NCI-H1105 treated with DMSO at 0.1 percent for 48 hours (cell line): ENCODE measurements around the gene TRAM2.

Experiments used
- DNase-seq: peaks from one replicate; lab custom pipeline; 2025; lab: John Stamatoyannopoulos, UW

Gene TRAM2

DNA sequence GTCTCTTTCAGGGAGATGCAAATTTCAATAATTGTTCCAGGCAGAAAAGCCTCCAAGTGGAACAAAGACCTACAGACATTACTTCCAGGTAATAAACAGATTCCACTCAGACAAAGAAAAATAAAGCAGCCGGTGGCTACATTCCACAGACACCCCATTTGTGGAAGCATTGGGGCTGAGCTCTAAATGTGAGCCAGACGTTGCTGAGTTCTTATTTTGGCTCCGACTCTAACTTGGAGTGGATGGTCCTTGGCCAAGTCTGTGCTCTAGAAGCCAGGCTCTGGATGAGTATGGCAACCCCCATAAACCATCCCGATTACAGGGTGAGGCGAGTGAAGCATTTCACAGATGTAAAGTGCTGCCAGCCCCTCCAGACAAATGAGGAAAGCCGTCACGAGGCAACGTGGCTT lies 6.6 kb downstream of the TRAM2 start:
- DNase-seq = peak; percentile 66

DNA sequence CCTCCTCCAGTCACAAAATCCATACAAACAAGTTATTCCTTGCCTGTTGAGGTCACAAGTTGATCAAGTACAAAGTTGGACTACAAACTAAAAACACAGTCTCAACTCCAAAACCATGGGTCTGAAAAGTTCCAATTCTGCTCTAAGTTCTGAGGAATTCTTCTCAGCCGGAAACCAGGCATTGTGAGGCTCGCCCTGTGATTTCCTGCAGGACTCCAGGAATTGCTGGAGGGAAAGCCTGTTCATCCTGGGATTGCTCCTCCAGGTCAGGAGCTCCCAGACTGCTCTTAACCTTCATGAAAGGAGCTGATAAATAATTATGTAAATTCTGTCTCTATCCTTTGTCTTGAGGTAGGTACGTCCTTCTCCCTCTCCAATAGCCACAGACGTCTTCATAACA lies 8.5 kb downstream of the TRAM2 start:
- no peak for DNase-seq

DNA sequence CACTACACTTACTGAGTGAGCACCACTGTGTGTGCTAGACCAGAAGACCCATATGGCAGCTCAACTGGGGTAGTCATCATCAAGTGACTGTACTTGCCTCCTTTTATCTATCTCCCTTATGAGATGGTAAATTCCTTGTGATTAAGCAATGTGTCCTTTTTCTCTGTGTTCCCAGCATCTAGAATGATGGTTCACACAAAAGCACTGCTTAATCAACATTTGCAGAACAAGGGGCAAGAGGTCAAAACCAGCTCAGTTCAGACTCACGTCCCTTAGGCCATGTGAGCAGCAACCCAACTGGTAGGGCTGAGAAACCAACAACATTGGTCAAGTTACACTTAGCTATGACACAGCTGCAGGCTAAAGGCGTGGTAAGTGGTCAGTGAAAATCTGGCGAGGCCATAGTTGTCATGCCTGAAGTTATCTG lies 10.0 kb downstream of the TRAM2 start:
- no peak for DNase-seq

DNA sequence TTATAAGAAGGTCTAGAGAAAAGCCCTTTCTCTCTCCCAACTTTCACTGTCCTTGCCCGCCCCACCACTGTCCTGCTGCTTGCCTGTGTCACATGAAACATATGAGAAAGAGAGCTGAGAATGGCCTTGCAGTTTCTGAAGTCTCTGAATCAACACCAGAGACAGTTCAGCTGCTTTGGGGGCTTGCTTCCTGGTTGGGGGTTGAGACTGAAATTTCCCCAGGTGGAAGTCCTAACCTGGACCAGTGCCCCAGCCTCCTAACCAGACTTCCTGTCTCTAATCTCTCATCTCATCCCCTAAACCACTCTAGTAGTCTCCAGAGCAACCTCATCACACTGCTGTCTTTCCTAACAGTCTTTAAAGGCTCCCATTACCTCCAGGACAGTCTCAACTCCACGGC lies 10.7 kb downstream of the TRAM2 start:
- no peak for DNase-seq

DNA sequence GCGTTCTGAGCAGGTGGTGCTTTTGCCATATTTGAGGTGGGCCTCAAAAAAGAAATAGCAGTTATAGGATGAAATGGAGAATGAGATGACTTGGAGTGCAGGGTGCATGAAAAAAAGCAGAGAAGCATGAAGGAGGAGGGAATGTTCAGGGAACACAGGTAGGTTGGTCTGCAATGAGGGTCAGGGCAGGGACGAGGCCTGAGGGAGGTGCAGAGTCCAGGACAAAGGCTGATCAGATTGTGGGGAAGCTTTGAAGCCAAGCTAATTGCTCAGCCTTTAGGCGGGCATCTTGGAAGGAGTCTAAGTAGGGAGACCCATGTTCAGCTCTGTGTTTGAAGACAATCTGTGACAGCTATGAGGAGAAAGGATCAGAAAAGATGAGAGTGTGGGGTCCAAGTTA lies 12.0 kb downstream of the TRAM2 start:
- no peak for DNase-seq

DNA sequence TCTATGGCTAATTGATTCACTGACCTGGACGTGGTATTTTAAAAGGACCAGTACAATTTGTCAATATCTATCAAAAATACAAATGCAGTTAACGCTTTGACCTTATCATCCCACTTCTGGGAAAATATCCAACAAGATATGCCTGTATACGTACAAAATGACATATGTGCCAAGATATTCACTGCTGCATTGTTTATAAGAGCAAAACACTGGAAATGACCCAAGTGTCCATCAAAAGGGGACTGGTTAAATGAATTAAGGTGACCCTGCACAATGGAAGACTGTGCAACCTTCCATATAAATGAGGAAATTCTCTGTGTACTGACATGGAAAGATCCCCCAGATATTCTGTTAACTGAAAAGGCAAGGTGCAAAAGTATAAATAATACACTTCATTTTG lies 13.9 kb downstream of the TRAM2 start:
- DNase-seq = no peak

DNA sequence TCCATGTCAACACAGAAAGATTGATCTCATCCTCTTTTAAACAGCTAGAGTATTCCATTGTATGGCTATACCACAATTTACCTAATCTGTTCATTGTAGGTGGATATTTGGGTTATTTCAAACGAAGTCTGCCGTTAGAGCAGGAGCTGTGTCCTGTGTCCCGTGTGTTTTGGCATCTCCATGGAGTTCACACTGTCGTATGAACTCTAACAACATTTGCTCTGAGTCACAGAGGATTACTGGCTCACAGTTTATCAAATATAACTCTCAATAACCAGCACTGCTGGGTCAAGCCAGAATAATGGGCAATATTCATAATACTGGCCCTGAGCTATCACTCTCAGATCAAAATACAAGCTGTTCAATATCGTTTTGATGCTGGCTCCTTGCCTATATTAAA lies 16.4 kb downstream of the TRAM2 start:
- DNase-seq = no peak

DNA sequence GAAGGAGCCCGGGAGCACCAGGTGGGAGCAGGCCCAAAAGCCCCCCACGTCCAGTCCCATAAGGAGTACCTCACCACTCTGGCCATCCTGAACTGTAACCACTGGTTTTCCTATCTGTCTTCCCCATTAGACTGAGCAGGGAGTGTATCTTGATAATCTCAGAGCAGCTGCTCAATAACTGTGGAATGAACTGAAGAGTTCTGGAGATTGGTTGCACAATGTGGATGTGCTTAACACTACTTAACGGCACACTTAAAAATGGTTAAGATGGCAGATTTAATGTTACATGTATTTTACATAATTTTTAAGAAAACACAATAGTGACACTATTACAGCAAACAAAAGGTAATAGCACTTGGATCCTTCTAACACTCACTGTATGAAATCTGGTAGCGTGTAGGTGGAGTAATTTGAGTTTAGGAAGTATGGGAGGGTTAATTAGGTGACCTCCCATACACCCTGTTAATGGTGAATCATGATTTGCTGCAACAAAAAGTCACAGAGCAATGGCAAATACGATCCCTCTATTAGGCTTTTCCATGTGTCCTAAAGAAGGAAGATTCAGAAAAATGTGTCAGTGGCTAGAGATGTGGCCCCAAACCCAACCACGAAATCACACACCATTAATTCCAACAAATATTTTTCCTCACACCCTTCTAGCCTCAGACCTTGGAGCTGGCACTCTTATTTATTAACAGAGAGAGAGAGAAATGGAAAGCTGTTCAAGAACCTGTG lies 18.4 kb downstream of the TRAM2 start:
- DNase-seq = no peak

DNA sequence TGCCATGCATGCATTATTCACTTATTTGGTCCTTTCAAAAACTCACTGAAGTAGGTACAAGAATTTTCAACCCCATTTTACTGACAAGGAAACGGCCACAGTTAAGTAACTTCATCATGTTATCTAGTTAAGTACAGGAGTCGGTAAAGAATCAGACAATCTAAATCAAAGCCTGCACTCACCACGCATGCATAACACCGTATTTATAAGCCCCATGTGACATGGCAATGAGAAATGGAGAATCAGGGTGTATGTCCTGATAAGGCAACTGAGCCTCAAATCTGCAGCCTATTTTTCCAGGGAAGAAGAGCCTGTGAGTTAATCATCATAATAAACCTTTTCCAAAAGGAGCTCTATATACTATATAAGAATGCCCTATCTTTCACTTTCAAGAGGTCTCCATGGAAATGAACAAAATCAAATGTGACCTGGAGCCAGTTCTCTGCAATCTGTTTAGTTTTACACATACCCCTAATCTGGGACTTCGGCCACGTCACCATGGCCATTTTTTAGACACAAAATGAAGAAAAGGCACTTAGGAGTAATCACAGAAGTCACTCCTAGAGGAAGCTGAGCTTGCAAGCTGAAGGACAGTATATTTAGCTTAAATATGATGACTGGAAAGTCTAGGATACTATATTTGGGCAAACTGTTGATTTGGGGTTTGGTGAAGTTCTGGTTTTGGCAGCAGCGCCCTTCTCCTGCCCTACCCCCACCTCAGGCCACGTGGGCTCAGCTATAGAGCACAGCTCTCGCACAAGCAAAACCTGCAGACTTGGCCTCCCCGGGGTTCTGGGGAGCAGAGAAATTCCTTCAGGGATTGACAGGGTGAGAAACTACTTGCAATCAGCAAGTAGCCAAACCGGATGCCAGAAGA lies 19.2 kb downstream of the TRAM2 start:
- no peak for DNase-seq

DNA sequence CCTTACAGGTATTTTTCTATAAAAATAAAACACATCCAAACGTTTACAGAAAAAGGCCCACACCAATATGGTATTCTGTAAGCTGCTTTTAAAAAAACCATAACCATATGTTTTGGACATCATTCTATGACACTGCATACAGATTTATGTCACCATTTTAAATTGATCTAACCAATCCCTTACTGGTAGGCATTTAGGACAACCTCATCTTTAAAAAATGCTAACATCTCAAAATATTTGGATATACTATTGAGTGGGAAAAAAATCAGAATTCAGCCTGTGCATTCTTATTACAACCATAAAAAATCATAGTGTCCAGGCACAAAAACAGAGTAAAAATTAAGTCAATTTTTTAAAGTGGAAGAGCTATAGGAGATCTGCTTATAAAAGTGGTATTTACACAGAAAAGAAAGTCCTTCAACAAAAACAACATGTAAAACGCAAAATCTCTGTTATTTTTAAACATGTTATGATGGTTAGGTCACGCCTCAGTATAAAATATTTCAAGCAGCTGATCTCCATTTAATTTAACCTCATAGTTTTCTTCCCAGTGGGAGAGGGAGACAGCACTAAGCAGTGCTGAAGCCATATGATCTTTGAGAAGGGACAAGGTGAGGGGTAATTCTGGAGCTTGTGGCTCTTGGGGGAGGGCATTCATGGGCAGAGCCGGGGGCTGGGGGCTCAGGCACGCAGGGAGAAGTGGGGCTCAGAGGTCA lies 21.2 kb downstream of the TRAM2 start:
- DNase-seq = no peak

DNA sequence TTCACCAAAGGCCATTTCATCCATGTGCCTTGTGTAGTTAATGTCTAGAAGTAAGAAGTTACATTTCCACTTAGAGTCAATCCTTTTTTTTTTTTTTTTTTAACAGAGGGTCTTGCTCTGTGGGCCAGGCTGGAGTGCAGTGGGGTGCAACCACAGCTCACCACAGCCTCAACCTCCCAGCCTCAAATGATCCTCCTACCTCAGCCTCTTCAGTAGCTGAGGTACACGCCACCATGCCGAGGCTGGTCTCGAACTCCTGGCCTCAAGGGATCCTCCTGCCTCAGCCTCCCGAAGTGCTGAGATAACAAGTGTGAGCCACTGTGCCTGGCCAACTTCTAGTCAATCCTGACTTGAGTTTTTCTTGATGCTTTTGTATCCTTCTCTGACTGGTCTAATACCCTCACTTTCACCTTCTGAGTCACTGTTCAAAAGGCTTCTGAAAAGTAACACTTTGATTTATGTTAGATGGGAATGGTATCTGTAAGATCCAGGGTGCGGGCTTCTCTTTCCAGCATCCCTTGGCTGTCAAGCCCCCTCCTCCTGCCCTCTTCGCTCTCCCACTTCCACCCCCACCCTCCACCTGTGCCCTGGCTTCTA lies 22.1 kb downstream of the TRAM2 start:
- DNase-seq = no peak

DNA sequence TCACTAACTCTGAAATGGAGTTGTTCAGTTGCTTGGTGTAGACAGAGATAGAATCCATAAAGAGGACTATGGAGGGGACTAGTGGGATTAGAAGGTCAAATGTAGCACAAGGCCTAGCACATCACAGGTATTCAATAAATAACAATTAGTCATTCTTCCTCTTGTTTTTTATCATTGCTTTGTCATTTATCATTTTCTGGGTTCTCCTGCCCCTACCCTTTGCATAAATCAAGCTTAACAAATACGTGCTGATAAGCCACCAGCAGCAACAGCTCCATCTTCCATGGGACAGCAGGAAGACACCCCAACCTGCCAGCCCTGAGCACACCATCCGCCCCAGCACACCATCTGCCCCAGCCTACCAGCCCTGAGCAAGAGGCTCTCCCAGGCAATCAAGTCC lies 23.1 kb downstream of the TRAM2 start:
- no peak for DNase-seq

DNA sequence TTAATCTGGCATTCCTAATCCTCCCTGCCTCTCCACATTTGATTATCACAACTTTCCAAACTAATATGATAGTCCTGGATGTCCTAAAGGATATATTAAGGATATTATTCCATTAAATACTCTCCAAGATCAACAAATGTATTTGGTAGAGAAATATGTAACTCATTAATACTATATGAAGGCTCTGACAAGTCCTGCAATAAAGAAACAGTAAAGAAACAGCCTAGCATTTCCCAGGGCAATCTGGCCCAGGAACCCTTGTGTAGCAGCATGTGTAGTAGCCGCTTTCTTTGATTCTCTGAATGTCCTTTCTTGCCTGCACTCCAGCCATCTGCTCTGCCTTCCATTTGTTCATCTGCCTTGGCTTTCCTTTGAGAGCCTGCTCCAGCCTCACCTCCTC lies 23.7 kb downstream of the TRAM2 start:
- no peak for DNase-seq

DNA sequence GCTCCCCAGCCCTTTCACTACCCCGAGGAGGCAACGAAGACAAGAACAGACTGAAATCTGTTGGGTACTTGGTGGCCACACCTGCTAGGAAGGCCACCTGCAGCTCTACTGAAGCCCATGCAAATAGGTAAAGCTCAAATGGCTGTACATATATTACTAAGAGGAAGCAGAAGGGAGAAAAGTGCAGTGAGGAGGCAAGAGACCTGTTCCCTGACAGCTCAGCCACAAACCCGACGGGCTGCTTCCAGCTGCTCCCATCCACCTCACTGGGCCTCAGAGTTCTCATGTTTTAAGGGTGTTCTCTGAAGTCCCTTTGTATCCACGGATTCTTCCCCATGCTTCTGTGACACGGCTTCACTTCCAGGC lies 24.6 kb downstream of the TRAM2 start:
- no peak for DNase-seq

DNA sequence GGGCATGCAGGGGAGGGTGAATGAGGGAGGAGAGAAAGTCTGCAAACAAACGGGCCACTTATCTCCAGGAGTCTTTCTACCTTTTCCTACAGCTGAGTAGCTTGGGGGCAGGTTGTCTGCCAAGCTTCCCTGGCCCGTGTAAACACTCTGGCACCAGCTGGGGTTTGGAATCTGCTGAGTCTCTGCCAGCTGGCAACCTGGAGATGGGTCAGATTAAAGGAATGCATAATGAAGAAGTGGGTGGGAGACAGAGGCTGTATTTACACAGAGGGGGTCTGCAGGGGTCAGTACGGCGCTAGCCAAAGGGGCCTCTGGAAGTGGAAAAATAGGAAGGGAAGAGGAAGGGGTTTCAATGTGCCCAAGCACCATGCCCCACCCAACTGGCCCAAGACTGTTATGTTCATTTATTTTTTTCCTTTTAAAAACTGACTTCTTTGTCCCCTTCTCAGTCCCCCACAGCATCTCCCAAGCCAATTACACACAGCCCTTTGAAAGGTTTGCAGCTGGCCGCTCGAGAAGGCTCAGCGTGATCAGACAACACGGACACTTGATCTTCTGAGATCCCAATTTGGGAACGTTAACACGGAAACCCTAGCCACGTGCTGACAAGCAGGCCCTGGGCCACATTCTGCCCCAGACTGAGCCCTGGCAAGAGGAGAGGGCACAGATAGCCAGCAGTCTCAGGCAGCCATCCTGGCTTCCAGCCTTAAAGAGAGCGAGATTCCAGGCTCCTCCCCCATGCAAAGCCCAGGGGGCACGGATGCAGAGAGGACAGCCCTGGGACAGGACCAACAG lies 25.2 kb downstream of the TRAM2 start:
- DNase-seq = peak; percentile 98

DNA sequence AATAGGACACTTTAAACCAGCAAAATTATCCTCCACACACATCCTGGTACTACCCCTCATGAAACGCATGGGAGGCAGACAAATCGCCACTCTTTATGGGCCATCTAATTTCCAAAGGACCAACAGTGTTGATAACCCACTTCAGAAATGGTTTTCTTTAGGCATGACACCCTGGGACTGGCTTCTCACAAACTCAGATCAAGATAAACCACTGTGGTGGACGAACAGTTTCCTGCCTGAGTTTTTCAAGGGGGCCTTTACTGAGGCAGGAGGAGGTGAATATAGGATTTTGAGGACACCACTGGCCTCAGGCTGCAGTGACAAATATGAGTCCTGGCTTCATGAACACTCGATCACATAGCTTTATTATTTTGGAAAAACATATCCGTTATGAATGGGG lies 26.0 kb downstream of the TRAM2 start:
- no peak for DNase-seq

DNA sequence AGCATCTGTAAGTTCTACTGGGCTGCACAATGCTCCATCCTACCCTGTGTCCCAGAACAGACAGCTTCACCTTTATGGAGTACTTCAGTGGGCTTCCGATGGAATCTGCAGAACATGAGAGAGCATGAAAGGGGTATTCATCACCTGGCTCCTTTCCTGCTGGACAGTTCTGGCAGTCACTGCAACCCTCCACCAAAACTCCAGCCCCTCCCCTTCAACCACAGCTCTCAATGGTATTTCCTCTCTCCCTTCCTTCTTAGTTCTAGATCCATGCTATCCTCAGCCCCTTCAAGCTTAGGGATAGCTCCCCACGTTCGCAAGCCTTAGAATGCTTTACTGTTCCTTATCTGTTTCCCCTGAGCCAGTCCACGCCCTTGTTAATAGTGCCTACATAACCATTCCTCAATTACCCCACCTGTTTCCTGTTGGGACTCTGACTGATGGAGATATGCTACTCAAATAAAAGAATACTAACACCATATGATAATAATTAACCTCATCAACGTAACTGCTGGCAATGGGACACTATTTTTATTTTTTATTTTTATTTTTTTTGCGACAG lies 26.8 kb downstream of the TRAM2 start:
- DNase-seq = no peak

DNA sequence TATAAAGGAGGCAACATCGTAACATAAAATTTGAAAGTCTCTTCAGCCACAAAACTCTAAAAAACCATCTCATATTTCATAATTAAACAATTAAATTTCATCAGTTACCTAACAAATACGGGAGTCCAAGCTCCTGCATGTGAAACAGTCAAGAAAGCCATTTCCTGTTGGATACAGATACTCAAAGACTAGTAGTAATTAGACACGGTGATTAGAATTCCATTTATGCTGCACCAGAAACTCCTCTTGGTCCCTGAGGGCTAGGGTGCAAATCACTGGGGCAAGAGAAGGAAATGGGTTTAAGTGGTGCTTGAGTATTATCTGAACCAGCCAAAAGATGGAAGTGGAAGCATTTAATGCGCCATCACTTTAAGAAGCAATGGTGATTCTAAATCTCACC lies 27.4 kb downstream of the TRAM2 start:
- peak; percentile 16 for DNase-seq

DNA sequence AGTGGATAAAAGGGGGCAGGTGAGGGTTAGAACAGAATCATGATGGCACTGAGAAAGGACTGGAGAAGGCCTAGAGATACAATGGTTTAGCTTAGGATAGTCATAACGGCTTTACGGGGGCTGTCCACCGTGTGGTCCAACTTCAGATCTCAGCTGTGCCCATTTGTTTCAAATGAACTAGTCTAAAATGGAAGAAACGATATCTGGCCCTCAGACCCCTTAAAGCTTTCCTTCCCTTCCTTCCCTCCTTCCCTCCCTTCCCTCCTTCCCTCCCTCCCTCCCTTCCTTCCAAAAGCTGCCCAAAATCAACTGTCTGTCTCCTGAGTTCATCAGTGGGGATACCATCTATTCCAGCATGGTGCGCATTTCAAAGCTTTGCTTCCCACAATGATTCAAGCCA lies 27.9 kb downstream of the TRAM2 start:
- DNase-seq = no peak

DNA sequence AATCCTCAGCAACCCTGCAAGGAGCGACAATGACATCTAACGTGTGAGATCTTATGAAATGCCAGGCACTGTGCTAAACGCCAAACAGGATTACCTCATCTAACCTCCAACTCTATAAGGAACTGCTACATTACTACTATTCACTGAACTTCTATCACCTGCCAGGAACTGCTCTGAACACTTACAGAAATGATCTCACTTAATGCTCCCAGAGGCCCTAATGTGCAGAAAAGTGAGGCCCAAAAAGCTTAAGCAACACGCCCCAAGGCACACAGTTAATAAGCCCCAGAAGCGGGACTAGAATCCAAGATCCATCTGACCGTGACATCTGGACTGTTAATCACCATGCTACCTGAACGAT lies 28.5 kb downstream of the TRAM2 start:
- DNase-seq = no peak

DNA sequence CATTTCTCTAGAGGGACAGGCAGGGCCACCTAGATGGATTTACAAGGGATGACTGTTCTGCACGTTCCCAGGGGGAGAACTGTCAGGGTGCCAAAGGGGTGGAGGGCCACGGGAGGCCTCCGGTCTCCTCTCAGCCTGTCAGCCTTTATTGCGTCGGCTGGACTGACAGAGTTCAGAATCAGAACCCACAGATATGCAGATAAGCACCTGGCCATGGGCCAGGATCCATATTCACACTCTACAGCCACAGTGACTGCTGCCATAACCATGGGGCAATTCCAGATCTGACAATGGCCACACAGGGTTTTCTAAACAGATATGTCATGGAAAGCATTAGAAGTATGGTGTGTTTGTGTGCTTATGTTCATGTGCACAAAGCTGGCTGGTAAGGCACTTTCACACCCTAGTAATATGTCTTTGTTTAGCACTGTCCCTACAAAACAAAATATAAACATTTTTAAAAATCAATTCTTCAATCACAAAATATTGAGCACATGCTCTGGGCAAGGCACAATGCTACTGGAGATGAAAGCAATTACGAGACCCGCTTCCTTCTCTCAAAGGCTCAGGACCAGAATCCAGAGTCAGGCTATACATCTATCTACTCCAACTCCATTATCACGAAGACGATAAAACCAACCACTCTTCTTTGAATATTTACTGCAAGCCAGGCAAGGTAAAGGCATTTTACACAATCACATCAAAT lies 29.1 kb downstream of the TRAM2 start:
- no peak for DNase-seq
